ENCODE measurements around the gene REPIN1.

The REPIN1 gene

DNA sequence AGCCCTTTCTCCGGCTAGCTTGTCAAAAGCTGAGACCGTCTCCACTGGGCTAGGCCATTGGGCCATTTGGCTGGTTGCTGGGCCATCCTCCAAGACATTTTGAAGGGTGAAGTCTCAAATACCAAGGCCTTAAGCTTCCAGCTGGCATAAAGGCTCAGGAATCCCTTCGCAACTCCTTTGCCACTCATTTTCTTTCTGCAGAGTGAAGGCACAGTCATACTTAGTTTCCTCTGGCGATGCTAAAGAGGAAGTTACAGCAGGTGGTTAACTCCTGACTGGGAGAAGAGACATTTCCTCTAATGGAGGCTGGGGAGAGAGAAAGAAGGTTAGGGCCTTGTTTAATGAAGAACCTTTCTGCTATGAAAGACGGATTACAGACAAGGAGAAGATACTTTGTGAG is 4.8 kb upstream of the REPIN1 start:
- Histone ChIP-seq H3K27me3 (ENCODE audit: insufficient read depth, low read length, poor library complexity, severe bottlenecking) (peaks cover 2% of the 10 kb centered on the region), H3K9ac (ENCODE audit: low read depth, low read length, poor library complexity, severe bottlenecking) (peak overlapping the region; percentile 44), H3K4me2 (ENCODE audit: low read depth, low read length, poor library complexity, severe bottlenecking) (peak overlapping the region; percentile 39), H3K4me1 (ENCODE audit: insufficient read depth, low read length, poor library complexity, severe bottlenecking) (peaks cover 55% of the 10 kb centered on the region), H3K79me2 (ENCODE audit: insufficient read depth, low read length) (peaks cover 13% of the 10 kb centered on the region), H4K20me1 (ENCODE audit: insufficient read depth, low read length, poor library complexity, severe bottlenecking) (peaks cover under 1% of the 10 kb centered on the region), H3K9me2 (replicated peaks; ENCODE audit: low read depth, low read length) (no peaks in the 10 kb centered on the region), H3K4me3 (ENCODE audit: low read length, poor library complexity, severe bottlenecking) (peak overlapping the region; percentile 7), H3F3A (ENCODE audit: low read depth) (peaks cover 8% of the 10 kb centered on the region; the same call in 1 of the 2 replicates), H3K9me3 (ENCODE audit: insufficient read depth, low read depth, low read length) (no peaks in the 10 kb centered on the region), H3K36me3 (ENCODE audit: insufficient read depth, low read length) (no peaks in the 10 kb centered on the region), H2AFZ (ENCODE audit: low read length) (peak overlapping the region; percentile 53)
- no peak for TF ChIP-seq EZH2phosphoT487 (IDR thresholded peaks at IDR 0.05; ENCODE audit: borderline replicate concordance)
- TF ChIP-seq, protein P1, sequence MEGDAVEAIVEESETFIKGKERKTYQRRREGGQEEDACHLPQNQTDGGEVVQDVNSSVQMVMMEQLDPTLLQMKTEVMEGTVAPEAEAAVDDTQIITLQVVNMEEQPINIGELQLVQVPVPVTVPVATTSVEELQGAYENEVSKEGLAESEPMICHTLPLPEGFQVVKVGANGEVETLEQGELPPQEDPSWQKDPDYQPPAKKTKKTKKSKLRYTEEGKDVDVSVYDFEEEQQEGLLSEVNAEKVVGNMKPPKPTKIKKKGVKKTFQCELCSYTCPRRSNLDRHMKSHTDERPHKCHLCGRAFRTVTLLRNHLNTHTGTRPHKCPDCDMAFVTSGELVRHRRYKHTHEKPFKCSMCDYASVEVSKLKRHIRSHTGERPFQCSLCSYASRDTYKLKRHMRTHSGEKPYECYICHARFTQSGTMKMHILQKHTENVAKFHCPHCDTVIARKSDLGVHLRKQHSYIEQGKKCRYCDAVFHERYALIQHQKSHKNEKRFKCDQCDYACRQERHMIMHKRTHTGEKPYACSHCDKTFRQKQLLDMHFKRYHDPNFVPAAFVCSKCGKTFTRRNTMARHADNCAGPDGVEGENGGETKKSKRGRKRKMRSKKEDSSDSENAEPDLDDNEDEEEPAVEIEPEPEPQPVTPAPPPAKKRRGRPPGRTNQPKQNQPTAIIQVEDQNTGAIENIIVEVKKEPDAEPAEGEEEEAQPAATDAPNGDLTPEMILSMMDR (conservative IDR thresholded peaks at IDR 0.05; ENCODE audit: low read length) = no peak

DNA sequence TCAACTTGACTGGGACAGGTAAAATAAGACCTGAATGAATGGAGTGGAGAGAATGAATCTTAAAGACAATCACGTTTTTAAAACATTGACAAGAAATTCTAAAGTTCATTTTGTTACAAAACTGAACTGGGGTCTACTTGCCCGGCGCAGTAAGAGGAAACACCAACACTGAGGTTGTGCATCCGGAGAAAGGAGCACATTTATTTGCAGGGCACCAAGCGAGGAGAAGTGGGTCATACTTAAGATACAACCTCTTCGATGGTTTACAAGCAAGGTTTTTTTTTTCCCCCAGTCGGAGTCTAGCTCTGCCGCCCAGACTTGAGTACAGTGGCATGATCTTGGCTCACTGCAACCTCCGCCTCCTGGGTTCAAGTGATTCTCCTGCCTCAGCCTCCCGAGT is 3.4 kb upstream of the REPIN1 start:
- no peak overlapping the region for H3K4me2 ChIP-seq (ENCODE audit: low read depth, low read length, poor library complexity, severe bottlenecking)
- peaks cover 26% of the 10 kb centered on the region for H3K79me2 ChIP-seq (ENCODE audit: insufficient read depth, low read length)
- peaks cover 12% of the 10 kb centered on the region for H4K20me1 ChIP-seq (ENCODE audit: insufficient read depth, low read length, poor library complexity, severe bottlenecking)
- H3K36me3 ChIP-seq (ENCODE audit: insufficient read depth, low read length) = no peaks in the 10 kb centered on the region
- no peak overlapping the region for H3K4me3 ChIP-seq (ENCODE audit: low read length, poor library complexity, severe bottlenecking)
- peaks cover 57% of the 10 kb centered on the region for H3K4me1 ChIP-seq (ENCODE audit: insufficient read depth, low read length, poor library complexity, severe bottlenecking)
- no peaks in the 10 kb centered on the region for H3K9me3 ChIP-seq (ENCODE audit: insufficient read depth, low read depth, low read length)
- no peak overlapping the region for H2AFZ ChIP-seq (ENCODE audit: low read length)
- no peak for TF ChIP-seq EZH2phosphoT487 (IDR thresholded peaks at IDR 0.05; ENCODE audit: borderline replicate concordance)
- TF ChIP-seq, protein P1 (conservative IDR thresholded peaks at IDR 0.05; ENCODE audit: low read length) = no peak
- H3K9ac ChIP-seq (ENCODE audit: low read depth, low read length, poor library complexity, severe bottlenecking) = no peak overlapping the region
- H3K9me2 ChIP-seq (replicated peaks; ENCODE audit: low read depth, low read length) = no peaks in the 10 kb centered on the region
- H3K27me3 ChIP-seq (ENCODE audit: insufficient read depth, low read length, poor library complexity, severe bottlenecking) = peaks cover 6% of the 10 kb centered on the region
- peaks cover 8% of the 10 kb centered on the region; the same call in 1 of the 2 replicates for H3F3A ChIP-seq (ENCODE audit: low read depth)

DNA sequence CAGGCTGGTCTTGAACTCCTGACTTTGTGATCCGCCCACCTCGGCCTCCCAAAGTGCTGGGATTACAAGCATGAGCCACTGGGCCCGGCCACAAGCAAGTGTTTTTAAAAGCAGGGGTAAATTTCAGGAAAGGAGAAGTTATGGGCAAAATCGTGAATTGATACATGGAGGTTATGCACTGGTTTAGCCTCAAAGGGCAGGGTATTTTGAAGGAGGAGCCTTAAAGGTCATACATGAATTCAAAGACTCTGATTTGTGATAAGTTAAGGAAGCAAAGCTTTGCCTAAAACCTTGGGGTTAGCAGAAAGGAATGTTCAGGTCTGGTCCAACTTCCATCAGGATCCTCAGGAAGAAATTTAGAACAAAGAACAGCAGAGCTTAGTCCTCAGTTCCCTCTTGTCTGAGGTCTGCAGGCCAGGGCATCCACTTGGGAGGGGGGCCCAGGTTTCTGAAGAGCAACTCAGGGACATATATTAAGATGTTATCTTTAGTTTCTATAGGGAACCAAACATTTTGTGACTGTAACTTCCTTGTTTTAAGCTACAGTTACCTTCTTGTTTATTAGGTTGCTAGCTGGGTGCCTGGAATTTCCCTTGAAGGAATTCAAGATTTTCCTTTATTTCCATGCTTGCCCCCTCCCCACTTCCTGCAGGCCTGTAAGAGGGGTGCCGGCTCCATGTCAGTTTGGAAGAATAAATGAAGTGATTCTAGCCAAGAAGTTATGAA is 2.8 kb upstream of the REPIN1 start:
- Histone ChIP-seq H4K20me1 (ENCODE audit: insufficient read depth, low read length, poor library complexity, severe bottlenecking) (peaks cover 19% of the 10 kb centered on the region), H3K9ac (ENCODE audit: low read depth, low read length, poor library complexity, severe bottlenecking) (peak overlapping the region; percentile 35), H3K79me2 (ENCODE audit: insufficient read depth, low read length) (peaks cover 33% of the 10 kb centered on the region), H3K9me2 (replicated peaks; ENCODE audit: low read depth, low read length) (no peaks in the 10 kb centered on the region), H3K36me3 (ENCODE audit: insufficient read depth, low read length) (no peaks in the 10 kb centered on the region), H3F3A (ENCODE audit: low read depth) (0 out of 2 replicates have a peak, but pooled peaks cover 8% of the 10 kb centered on the region), H2AFZ (ENCODE audit: low read length) (no peak overlapping the region), H3K9me3 (ENCODE audit: insufficient read depth, low read depth, low read length) (no peaks in the 10 kb centered on the region), H3K4me3 (ENCODE audit: low read length, poor library complexity, severe bottlenecking) (no peak overlapping the region), H3K27me3 (ENCODE audit: insufficient read depth, low read length, poor library complexity, severe bottlenecking) (peaks cover 6% of the 10 kb centered on the region), H3K4me2 (ENCODE audit: low read depth, low read length, poor library complexity, severe bottlenecking) (peak overlapping the region; percentile 11), H3K4me1 (ENCODE audit: insufficient read depth, low read length, poor library complexity, severe bottlenecking) (peaks cover 62% of the 10 kb centered on the region)
- TF ChIP-seq, protein P1 (conservative IDR thresholded peaks at IDR 0.05; ENCODE audit: low read length) = no peak
- no peak for TF ChIP-seq EZH2phosphoT487 (IDR thresholded peaks at IDR 0.05; ENCODE audit: borderline replicate concordance)

Measured in Loucy (cell line).